T-helper 2 cell treated with Interferon-gamma antibody and Interleukin-4, amounts not matched to agents 5 μg/mL and 100 μg/mL, for 36 hours (primary cell): ENCODE data around the gene MAPK1.

Experiments
- DNase-seq: peaks from one replicate; pipeline ENCODE4 v3.0.0; 2021; ENCODE audit warnings: low spot score
- H3K27ac Mint-ChIP-seq: one replicate; pipeline ENCODE4 v1.8.0; 2021; ENCODE audit warnings: mild to moderate bottlenecking, mixed read lengths
- H3K27me3 Mint-ChIP-seq: one replicate; pipeline ENCODE4 v1.8.0; 2021; ENCODE audit warnings: low read depth, mixed read lengths
- H3K36me3 Mint-ChIP-seq: one replicate; pipeline ENCODE4 v1.8.0; 2021; ENCODE audit warnings: low read depth, mixed read lengths
- H3K4me1 Mint-ChIP-seq: one replicate; pipeline ENCODE4 v1.8.0; 2021; ENCODE audit warnings: low read depth, mixed read lengths
- H3K4me3 Mint-ChIP-seq: one replicate; pipeline ENCODE4 v1.8.0; 2022; ENCODE audit warnings: mild to moderate bottlenecking, moderate library complexity, mixed read lengths
- H3K9me3 Mint-ChIP-seq: one replicate; pipeline ENCODE4 v1.8.0; 2021; ENCODE audit warnings: mixed read lengths

Gene MAPK1

GRCh38 chr22:21710156-21710555, 157.3 kb downstream of the MAPK1 start:
- Mint-ChIP-seq H3K27ac (no peak overlapping the region), H3K4me1 (no peaks in the 10 kb centered on the region), H3K36me3 (no peaks in the 10 kb centered on the region), H3K4me3 (no peak overlapping the region), H3K27me3 (no peaks in the 10 kb centered on the region), H3K9me3 (no peaks in the 10 kb centered on the region)
- no peak for DNase-seq

DNA sequence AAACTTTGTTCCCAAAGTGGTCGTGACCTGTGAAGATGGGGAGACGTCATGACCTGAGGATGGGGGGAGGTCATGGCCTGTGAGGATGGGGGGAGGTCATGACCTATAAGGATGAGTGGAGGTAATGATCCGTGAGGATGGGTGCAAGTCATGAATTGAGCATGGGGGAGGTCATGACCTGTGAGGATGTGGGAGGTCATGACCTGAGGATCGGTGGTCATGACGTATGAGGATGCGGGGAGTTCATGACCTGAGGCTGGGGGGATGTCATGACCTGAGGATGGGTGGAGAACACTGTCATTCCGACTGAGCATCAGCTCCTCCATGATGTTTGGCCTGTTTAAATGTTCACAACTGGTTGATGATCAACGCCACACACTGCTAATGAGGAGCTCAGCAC, 157.8 kb downstream of the MAPK1 start:
- Mint-ChIP-seq H3K4me1 (no peaks in the 10 kb centered on the region), H3K4me3 (no peak overlapping the region), H3K36me3 (no peaks in the 10 kb centered on the region), H3K27ac (no peak overlapping the region), H3K9me3 (no peaks in the 10 kb centered on the region), H3K27me3 (no peaks in the 10 kb centered on the region)
- DNase-seq: no peak

DNA sequence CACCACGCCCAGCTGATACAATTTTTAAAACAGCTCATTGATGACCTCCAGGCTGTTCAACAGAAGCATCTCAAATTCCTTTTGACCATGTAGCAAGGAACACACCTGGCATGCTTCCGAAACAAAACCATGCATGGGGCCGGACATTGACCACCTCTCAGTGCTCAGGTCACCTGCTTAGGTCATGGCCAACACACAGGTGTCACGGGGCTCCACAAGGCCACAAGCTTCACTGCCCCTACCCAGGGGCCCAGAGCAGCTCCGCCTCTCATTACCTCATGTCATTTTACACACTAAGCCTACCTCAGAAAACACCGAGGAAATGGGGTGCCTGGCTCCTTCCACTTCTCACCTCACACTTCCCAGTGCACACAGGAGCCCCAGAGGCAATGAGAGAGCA, 158.5 kb downstream of the MAPK1 start:
- Mint-ChIP-seq H3K4me1 (no peaks in the 10 kb centered on the region), H3K27ac (no peak overlapping the region), H3K27me3 (no peaks in the 10 kb centered on the region), H3K36me3 (no peaks in the 10 kb centered on the region), H3K9me3 (no peaks in the 10 kb centered on the region), H3K4me3 (no peak overlapping the region)
- DNase-seq: no peak

DNA sequence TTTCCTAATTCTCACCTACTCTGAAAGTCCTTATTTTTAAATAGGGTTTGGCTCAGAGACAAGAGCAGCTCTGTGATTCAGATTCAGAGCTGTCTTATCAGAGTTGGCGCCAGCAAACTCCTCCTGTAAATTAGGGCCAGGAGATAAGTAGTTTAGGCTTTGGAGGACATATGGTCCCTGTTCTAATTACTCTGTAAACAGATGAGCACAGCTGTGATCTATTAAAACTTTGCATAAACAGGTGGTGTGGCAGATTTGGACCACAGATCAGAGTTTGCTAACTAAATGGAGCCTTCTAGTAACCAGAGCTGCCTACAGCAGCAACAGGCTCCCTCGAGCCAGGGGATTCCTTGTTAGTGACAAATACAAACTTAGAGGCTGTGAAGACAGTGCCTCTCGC, 159.8 kb downstream of the MAPK1 start:
- DNase-seq: no peak
- Mint-ChIP-seq H3K4me1 (no peaks in the 10 kb centered on the region), H3K36me3 (no peaks in the 10 kb centered on the region), H3K27ac (no peak overlapping the region), H3K9me3 (no peaks in the 10 kb centered on the region), H3K4me3 (no peak overlapping the region), H3K27me3 (no peaks in the 10 kb centered on the region)
